ENCODE results near the gene SPATA20.

The SPATA20 gene

GRCh38 chr17:50556803-50557202 is 9.8 kb downstream of the SPATA20 start:
- no peak for DNase-seq (ENCODE audit: low read depth)
- TF ChIP-seq CTCF (IDR thresholded peaks at IDR 0.05; ENCODE audit: control insufficient read depth, insufficient read depth, low read depth, low read length, missing control alignments), result no peak
- H3K4me3 ChIP-seq (ENCODE audit: control insufficient read depth, low read depth, low read length), result no peak overlapping the region

- no peak overlapping the region for H3K4me3 ChIP-seq (ENCODE audit: control insufficient read depth, low read depth, low read length)
- TF ChIP-seq CTCF (IDR thresholded peaks at IDR 0.05; ENCODE audit: control insufficient read depth, insufficient read depth, low read depth, low read length, missing control alignments), result no peak
- DNase-seq (ENCODE audit: low read depth), result no peak
Measured at GRCh38 chr17:50557630-50558029, 10.7 kb downstream of the SPATA20 start.

GRCh38 chr17:50558091-50558490 is 11.1 kb downstream of the SPATA20 start:
- no peak for DNase-seq (ENCODE audit: low read depth)
- TF ChIP-seq CTCF (IDR thresholded peaks at IDR 0.05; ENCODE audit: control insufficient read depth, insufficient read depth, low read depth, low read length, missing control alignments), result no peak
- H3K4me3 ChIP-seq (ENCODE audit: control insufficient read depth, low read depth, low read length), result no peak overlapping the region

- H3K4me3 ChIP-seq (ENCODE audit: control insufficient read depth, low read depth, low read length), result no peak overlapping the region
Measured at GRCh38 chr17:50558581-50558940, 11.6 kb downstream of the SPATA20 start.

GRCh38 chr17:50558941-50559614 is 12.1 kb downstream of the SPATA20 start:
- H3K4me3 ChIP-seq (ENCODE audit: control insufficient read depth, low read depth, low read length), result no peak overlapping the region; the same call in 1 of the 2 replicates
- TF ChIP-seq CTCF (IDR thresholded peaks at IDR 0.05; ENCODE audit: control insufficient read depth, insufficient read depth, low read depth, low read length, missing control alignments), result no peak
- no peak for DNase-seq (ENCODE audit: low read depth)

More at GRCh38 chr17:50558581-50558940, 11.6 kb downstream of the SPATA20 start:
- TF ChIP-seq CTCF (IDR thresholded peaks at IDR 0.05; ENCODE audit: control insufficient read depth, insufficient read depth, low read depth, low read length, missing control alignments), result no peak
- no peak for DNase-seq (ENCODE audit: low read depth)

- TF ChIP-seq CTCF (IDR thresholded peaks at IDR 0.05; ENCODE audit: control insufficient read depth, insufficient read depth, low read depth, low read length, missing control alignments), result no peak
- peak overlapping the region; percentile 40 for H3K4me3 ChIP-seq (ENCODE audit: control insufficient read depth, low read depth, low read length)
- DNase-seq (ENCODE audit: low read depth), result no peak
Measured at GRCh38 chr17:50559674-50560184, 12.8 kb downstream of the SPATA20 start.
